Measurements from ENCODE around the gene UBN2.
"Not testable (repeated sequence)": the region's sequence is repeated elsewhere in the genome, so short reads cannot be mapped to it uniquely, and the experiment has no call there.

Gene UBN2

GRCh38 chr7:139294951-139295575, 64.0 kb downstream of the UBN2 start:
- H3K36me3 ChIP-seq (ENCODE audit: control insufficient read depth, insufficient read depth, low read length) = peaks cover 40% of the 10 kb centered on the region
- H3K4me3 ChIP-seq (ENCODE audit: extremely low read depth, insufficient read depth, low read length, poor library complexity, severe bottlenecking) = no peak overlapping the region
- H3K9me3 ChIP-seq (ENCODE audit: control insufficient read depth, low read length) = no peaks in the 10 kb centered on the region
- no peaks in the 10 kb centered on the region for H3K4me1 ChIP-seq (ENCODE audit: control insufficient read depth, insufficient read depth, low read length, poor library complexity, severe bottlenecking)
- no peak overlapping the region for H3K27ac ChIP-seq (ENCODE audit: low read depth, low read length, severe bottlenecking)
- 93 to 98% methylated on average over 2 to 5 of the region's 6 CpGs for WGBS, 2 experiments (ENCODE audit: insufficient coverage in 2 of 2)

GRCh38 chr7:139297795-139298194, 66.8 kb downstream of the UBN2 start:
- no peak overlapping the region for H3K27ac ChIP-seq (ENCODE audit: low read depth, low read length, severe bottlenecking)
- H3K36me3 ChIP-seq (ENCODE audit: control insufficient read depth, insufficient read depth, low read length) = peaks cover 38% of the 10 kb centered on the region
- H3K4me1 ChIP-seq (ENCODE audit: control insufficient read depth, insufficient read depth, low read length, poor library complexity, severe bottlenecking) = no peaks in the 10 kb centered on the region
- H3K4me3 ChIP-seq (ENCODE audit: extremely low read depth, insufficient read depth, low read length, poor library complexity, severe bottlenecking) = no peak overlapping the region
- H3K9me3 ChIP-seq (ENCODE audit: control insufficient read depth, low read length) = no peaks in the 10 kb centered on the region
- 100% methylated on average over 1 to 2 of the region's 6 CpGs for WGBS, 2 experiments (ENCODE audit: insufficient coverage in 2 of 2)

- WGBS, 2 experiments (ENCODE audit: insufficient coverage in 2 of 2) = 100% methylated on average over 1 of the region's 2 CpGs
- H3K36me3 ChIP-seq (ENCODE audit: control insufficient read depth, insufficient read depth, low read length) = peaks cover 33% of the 10 kb centered on the region
- H3K27ac ChIP-seq (ENCODE audit: low read depth, low read length, severe bottlenecking) = no peak overlapping the region
These were observed 68.3 kb downstream of the UBN2 start for GRCh38 chr7:139299296-139299695.

GRCh38 chr7:139300390-139300789, 69.4 kb downstream of the UBN2 start:
- no peaks in the 10 kb centered on the region for H3K4me1 ChIP-seq (ENCODE audit: control insufficient read depth, insufficient read depth, low read length, poor library complexity, severe bottlenecking)
- H3K9me3 ChIP-seq (ENCODE audit: control insufficient read depth, low read length) = no peaks in the 10 kb centered on the region
- H3K4me3 ChIP-seq (ENCODE audit: extremely low read depth, insufficient read depth, low read length, poor library complexity, severe bottlenecking) = no peak overlapping the region
- no peak overlapping the region for H3K27ac ChIP-seq (ENCODE audit: low read depth, low read length, severe bottlenecking)
- H3K36me3 ChIP-seq (ENCODE audit: control insufficient read depth, insufficient read depth, low read length) = peaks cover 26% of the 10 kb centered on the region
- WGBS, 2 experiments (ENCODE audit: insufficient coverage in 2 of 2) = no CpG with 5 or more reads among the region's 2 CpGs

More at GRCh38 chr7:139299296-139299695, 68.3 kb downstream of the UBN2 start:
- no peaks in the 10 kb centered on the region for H3K9me3 ChIP-seq (ENCODE audit: control insufficient read depth, low read length)
- H3K4me3 ChIP-seq (ENCODE audit: extremely low read depth, insufficient read depth, low read length, poor library complexity, severe bottlenecking) = no peak overlapping the region
- no peaks in the 10 kb centered on the region for H3K4me1 ChIP-seq (ENCODE audit: control insufficient read depth, insufficient read depth, low read length, poor library complexity, severe bottlenecking)

DNA sequence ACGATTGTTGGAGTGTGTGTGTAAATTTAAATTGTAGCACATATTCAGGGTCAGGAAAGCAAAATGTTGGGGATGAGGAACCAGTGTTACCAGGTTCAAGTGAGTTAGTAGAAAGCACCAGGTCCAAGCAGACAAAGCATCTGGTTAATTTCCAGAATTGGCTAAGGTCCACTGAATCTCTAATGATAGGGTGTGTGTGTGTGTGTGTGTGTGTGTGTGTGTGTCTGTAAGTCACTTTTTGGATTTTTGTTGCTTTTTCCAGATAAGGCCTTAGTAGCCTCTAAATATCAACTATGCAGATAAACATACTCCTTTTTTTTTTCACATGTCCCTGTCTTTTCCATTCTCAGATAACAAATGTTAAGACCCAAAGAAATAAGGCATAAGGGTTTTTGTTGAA, 73.5 kb downstream of the UBN2 start:
- Histone ChIP-seq H3K4me1 (ENCODE audit: control insufficient read depth, insufficient read depth, low read length, poor library complexity, severe bottlenecking) (peaks cover 4% of the 10 kb centered on the region), H3K4me3 (ENCODE audit: extremely low read depth, insufficient read depth, low read length, poor library complexity, severe bottlenecking) (no peak overlapping the region), H3K27ac (ENCODE audit: low read depth, low read length, severe bottlenecking) (no peak overlapping the region), H3K36me3 (ENCODE audit: control insufficient read depth, insufficient read depth, low read length) (peaks cover 12% of the 10 kb centered on the region), H3K9me3 (ENCODE audit: control insufficient read depth, low read length) (no peaks in the 10 kb centered on the region)
- WGBS, 2 experiments (ENCODE audit: insufficient coverage in 2 of 2) = 100% methylated on average over 1 of the region's 1 CpG

DNA sequence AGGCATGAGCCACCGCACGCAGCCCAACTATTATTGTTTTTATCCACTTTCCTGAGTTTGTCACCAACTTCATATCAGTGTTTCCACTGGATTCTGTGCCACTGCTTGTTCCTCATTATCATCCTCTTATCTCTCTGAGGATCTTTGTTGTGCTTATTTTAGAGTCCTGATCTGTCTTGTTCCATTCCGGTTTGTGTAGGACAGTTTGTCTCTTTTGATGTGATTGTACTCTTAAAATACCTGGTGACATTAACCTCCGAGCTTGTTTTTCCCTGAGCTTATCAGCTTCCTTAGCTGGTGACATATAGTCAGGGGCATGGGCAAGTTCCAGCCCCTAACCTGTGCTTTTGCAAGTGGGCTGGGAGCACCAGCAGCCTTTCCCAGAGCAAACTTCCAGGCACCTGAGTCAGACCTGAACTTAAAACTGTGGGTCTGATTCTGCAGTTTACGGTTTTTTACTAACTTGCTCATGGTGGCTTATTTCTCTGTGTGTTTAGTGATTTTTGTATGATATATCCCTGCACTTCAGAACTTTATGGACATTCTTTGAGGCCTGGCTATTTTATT, 87.0 kb downstream of the UBN2 start:
- WGBS, 2 experiments (ENCODE audit: insufficient coverage in 2 of 2) = 93 to 96% methylated on average over 4 of the region's 5 CpGs
- Histone ChIP-seq H3K4me3 (ENCODE audit: extremely low read depth, insufficient read depth, low read length, poor library complexity, severe bottlenecking) (no peak overlapping the region), H3K9me3 (ENCODE audit: control insufficient read depth, low read length) (no peaks in the 10 kb centered on the region), H3K4me1 (ENCODE audit: control insufficient read depth, insufficient read depth, low read length, poor library complexity, severe bottlenecking) (no peaks in the 10 kb centered on the region), H3K27ac (ENCODE audit: low read depth, low read length, severe bottlenecking) (no peak overlapping the region), H3K36me3 (ENCODE audit: control insufficient read depth, insufficient read depth, low read length) (no peaks in the 10 kb centered on the region)

DNA sequence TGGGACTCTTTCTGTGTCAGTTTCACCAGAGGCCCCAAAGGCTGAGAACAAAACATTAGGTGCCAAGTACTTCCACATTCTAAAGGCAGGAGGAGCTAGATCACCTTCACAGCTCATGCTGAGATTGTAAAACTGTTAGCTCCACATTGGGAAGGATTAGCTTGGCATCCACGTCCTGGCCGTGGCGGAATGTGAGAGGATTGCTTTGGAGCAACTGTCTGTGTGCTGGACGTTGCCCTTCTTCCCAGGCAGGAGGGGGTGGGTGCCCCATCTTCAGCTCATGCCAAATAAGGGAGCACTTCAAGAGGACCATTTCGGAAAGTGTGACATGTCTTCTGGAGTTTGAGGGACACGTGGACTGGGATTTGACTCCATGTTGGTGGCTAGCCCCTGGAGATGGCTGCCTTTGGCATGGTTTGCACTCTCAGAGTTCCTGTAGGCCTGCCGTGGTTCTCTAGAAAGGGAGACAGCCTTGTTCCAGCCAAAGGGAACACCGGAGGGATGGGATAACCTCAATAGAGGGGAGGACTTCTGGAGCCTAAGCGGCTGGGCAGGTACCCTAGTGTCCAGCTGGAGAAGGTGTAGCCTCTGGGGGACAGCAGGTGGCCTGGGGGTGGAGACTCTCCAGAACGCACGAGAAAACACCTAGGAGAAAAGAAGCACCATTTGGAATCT, 90.2 kb downstream of the UBN2 start:
- H3K9me3 ChIP-seq (ENCODE audit: control insufficient read depth, low read length) = no peaks in the 10 kb centered on the region
- H3K27ac ChIP-seq (ENCODE audit: low read depth, low read length, severe bottlenecking) = no peak overlapping the region
- H3K36me3 ChIP-seq (ENCODE audit: control insufficient read depth, insufficient read depth, low read length) = no peaks in the 10 kb centered on the region
- H3K4me3 ChIP-seq (ENCODE audit: extremely low read depth, insufficient read depth, low read length, poor library complexity, severe bottlenecking) = no peak overlapping the region
- WGBS, 2 experiments (ENCODE audit: insufficient coverage in 2 of 2) = 89 to 93% methylated on average over 9 of the region's 11 CpGs
- no peaks in the 10 kb centered on the region for H3K4me1 ChIP-seq (ENCODE audit: control insufficient read depth, insufficient read depth, low read length, poor library complexity, severe bottlenecking)

GRCh38 chr7:139324709-139325108, 93.7 kb downstream of the UBN2 start:
- H3K4me3 ChIP-seq (ENCODE audit: extremely low read depth, insufficient read depth, low read length, poor library complexity, severe bottlenecking); H3K9me3 ChIP-seq (ENCODE audit: control insufficient read depth, low read length); H3K4me1 ChIP-seq (ENCODE audit: control insufficient read depth, insufficient read depth, low read length, poor library complexity, severe bottlenecking); H3K27ac ChIP-seq (ENCODE audit: low read depth, low read length, severe bottlenecking); H3K36me3 ChIP-seq (ENCODE audit: control insufficient read depth, insufficient read depth, low read length): not testable (repeated sequence)
- 91 to 94% methylated on average over 4 to 6 of the region's 11 CpGs for WGBS, 2 experiments (ENCODE audit: insufficient coverage in 2 of 2)

- 75 to 85% methylated on average over 1 of the region's 2 CpGs for WGBS, 2 experiments (ENCODE audit: insufficient coverage in 2 of 2)
- Histone ChIP-seq H3K36me3 (ENCODE audit: control insufficient read depth, insufficient read depth, low read length) (no peaks in the 10 kb centered on the region), H3K4me1 (ENCODE audit: control insufficient read depth, insufficient read depth, low read length, poor library complexity, severe bottlenecking) (no peaks in the 10 kb centered on the region), H3K4me3 (ENCODE audit: extremely low read depth, insufficient read depth, low read length, poor library complexity, severe bottlenecking) (no peak overlapping the region), H3K9me3 (ENCODE audit: control insufficient read depth, low read length) (no peaks in the 10 kb centered on the region), H3K27ac (ENCODE audit: low read depth, low read length, severe bottlenecking) (no peak overlapping the region)
These were observed 97.3 kb downstream of the UBN2 start for GRCh38 chr7:139328375-139328774.

DNA sequence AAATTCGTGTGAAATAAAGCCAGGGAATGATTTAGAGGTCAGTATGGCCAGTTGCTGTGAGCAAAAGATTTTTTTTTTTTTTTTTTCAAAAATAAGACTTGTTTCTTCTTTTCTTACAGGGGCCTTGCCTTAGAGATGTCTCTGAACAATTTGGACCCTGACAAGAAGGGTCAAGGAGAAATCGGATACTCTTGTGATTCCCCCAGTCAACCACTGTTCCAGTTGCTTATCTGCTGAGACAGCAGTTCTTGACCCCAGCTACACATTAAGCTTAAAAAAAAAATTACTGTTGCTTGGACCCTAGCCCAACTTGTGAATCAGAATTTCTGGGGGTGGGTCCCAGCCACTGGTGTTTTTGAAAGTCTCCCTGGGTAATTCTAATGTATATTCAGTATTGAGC, 98.1 kb downstream of the UBN2 start:
- H3K4me1 ChIP-seq (ENCODE audit: control insufficient read depth, insufficient read depth, low read length, poor library complexity, severe bottlenecking) = no peaks in the 10 kb centered on the region
- WGBS, 2 experiments (ENCODE audit: insufficient coverage in 2 of 2) = 75 to 100% methylated on average over 1 of the region's 2 CpGs
- no peaks in the 10 kb centered on the region for H3K9me3 ChIP-seq (ENCODE audit: control insufficient read depth, low read length)
- H3K36me3 ChIP-seq (ENCODE audit: control insufficient read depth, insufficient read depth, low read length) = no peaks in the 10 kb centered on the region
- no peak overlapping the region for H3K4me3 ChIP-seq (ENCODE audit: extremely low read depth, insufficient read depth, low read length, poor library complexity, severe bottlenecking)
- H3K27ac ChIP-seq (ENCODE audit: low read depth, low read length, severe bottlenecking) = no peak overlapping the region

All from mesodermal cell (in vitro differentiated cells).